VCaP (cell line): ENCODE measurements around the gene LDB1.

Experiments
- H3K27ac ChIP-seq: fragments of 450-650 bp; 2 replicates; pipeline ENCODE4 v1.5.1; 2017
- TF ChIP-seq, protein P1 (sequence below): fragments of 450-650 bp; conservative IDR thresholded peaks from 2 replicates; pipeline ENCODE4 v1.5.1; 2017; ENCODE audit warnings: mild to moderate bottlenecking, moderate library complexity

The LDB1 gene

DNA sequence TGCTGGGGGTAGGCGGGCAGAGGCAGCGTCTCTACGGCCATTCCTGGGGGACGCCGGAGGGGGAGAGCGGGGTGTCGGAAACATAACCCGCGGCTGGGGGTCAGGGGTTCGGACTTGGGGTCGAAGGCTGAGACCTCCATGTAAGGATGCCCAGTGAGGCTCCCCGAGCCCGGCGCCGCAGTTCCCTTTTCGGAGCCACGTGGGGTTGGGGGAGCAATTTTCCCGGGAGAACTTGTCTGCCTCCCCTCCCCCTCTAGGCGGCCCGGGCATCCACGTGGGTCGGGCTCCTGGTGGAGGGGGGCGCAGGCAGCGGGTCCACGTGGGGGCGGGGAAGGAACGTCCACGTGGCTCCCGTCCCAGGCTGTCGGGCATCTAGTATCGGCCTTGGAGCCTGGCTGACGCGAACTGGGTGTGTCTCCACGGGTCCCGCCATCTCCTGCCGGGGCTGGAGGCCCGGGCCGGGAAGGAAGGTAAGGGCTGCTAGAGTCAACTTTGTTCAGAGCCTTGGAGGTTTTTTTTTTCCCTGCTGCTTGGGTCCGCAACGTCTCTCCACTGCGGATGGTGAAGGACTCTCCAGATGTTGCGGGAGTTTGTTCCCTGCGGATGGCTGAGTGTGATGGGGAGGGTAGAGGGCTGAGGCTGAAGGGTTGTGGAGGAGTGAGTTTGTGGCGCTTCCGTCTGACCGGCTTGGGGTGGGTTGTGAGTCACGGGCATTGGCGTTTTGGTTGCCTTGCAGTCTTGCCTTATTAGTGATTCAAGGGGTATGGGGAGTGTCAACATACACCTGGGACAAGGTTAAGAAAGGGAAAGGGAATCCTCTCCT lies 13.4 kb upstream of the LDB1 start:
- H3K27ac ChIP-seq = peak overlapping the region; percentile 93
- TF ChIP-seq, protein P1, sequence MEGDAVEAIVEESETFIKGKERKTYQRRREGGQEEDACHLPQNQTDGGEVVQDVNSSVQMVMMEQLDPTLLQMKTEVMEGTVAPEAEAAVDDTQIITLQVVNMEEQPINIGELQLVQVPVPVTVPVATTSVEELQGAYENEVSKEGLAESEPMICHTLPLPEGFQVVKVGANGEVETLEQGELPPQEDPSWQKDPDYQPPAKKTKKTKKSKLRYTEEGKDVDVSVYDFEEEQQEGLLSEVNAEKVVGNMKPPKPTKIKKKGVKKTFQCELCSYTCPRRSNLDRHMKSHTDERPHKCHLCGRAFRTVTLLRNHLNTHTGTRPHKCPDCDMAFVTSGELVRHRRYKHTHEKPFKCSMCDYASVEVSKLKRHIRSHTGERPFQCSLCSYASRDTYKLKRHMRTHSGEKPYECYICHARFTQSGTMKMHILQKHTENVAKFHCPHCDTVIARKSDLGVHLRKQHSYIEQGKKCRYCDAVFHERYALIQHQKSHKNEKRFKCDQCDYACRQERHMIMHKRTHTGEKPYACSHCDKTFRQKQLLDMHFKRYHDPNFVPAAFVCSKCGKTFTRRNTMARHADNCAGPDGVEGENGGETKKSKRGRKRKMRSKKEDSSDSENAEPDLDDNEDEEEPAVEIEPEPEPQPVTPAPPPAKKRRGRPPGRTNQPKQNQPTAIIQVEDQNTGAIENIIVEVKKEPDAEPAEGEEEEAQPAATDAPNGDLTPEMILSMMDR = no peak

DNA sequence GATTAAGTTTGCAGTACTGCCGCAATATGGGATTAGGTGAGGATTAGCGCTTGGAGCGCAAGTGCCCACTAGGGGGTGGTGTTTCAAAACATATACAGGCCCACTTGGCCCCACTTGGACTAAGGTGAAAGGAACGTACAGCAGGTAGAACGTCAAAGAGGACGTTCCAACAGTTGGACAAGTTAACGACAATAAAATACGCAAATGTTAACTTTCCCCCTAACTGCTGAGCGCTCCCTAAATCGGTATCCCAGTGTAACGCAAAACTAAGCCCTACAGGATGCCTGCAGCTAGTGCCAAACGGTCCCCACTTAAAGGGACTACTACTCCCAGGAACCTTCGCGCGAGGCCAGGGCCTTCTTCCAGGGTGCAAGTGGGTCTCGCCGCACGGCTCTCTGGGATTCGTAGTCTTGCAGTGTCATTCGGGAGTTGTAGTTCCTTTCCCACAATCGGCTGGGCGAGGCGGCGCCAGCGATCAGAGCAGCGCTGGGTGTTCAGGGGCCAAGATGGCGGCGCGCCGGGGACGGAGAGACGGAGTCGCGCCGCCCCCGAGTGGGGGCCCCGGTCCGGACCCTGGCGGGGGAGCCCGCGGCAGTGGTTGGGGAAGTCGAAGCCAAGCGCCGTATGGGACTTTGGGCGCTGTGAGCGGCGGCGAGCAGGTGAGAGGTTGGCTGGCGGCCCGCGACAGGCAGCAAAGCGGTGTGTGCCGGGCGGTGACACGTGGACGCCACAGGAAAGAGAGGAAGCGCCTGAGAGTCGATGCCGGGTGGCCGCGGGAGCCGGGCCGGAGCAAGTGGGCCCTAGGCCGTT lies 12.6 kb upstream of the LDB1 start, which contains the start of gene PPRC1:
Gene PPRC1, plus strand, starts transcription at position 478 of the 810 bp plus-strand sequence. Its CDS starts 29 bp downstream, at position 507.
- TF ChIP-seq, protein P1 = peak; percentile 91
- peak within 1 kb of the TSS; percentile 93 for H3K27ac ChIP-seq

DNA sequence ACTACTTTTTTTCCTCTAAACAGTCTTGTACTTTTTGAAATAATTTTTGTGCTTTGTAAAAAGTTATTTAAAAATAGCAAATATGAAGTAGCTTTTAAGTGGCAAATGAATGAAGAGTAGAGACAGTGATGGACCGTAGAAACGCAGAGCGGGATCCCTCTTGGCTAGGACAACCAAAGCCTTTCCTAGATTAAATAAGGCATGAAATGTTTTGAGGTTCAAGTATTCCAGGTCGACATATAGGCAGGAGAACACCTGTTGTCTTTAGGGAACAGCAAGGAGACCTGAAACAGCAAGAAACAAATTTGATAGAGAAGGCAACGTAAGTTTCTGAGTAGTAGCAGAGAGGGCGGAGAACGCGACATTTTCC lies 12.0 kb upstream of the LDB1 start:
- TF ChIP-seq, protein P1 = no peak
- H3K27ac ChIP-seq = peak overlapping the region; percentile 93

DNA sequence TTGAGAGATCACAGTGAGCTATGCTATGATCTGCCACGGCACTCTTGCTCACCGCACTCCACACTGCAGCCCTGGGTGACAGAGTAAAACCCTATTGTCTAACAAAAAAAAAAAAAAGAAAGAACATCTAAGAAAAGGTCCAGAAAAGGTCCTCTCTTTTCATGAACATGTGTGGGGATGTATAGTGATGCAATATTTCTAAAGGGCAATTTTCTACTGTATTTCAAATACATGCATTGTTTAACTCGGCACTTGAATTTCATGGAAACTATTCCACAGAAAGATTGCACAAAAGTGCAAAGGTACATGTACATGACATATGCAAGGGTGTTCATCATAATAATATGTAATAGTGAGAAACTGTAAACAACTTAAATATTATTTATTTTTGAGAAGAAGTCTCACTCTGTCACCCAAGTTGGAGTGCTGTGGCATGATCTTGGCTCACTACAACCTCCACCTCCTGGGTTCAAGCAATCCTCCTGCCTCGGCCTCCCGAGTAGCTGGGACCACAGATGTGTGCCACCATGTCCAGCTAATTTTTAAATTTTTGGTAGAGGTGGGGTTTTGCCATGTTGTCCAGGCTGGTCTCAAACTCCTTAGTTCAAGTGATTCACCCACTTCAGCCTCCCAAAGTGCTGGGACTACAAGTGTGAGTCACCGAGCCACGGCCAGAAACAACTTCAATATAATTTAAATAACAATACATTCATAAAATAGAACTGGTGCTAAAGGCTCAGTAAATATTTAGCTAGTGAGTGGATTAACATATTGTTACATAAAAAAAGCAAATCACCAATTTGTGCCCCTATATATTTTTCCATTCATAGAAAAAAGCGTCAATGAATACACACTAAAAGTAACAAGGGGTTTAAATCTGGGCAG lies 11.4 kb upstream of the LDB1 start:
- H3K27ac ChIP-seq = peak overlapping the region; percentile 93
- TF ChIP-seq, protein P1 = no peak

DNA sequence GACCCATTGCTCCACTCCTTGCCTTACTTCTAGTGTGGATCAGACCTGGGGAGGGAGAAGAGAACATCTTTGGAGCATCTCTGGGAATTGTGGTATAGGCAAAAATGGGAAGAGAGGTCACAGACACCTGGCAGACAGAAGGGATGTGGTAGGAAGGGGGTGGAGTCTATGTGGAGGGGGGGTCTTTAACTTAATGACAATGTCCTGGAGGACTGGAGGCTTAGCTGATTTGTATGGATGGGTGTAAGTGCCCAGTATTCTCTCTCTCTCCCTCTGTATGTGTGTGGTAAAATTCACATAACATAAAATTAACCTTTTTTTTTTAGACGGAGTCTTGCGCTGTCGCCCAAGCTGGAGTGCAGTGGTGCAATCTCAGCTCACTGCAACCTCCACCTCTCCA lies 3.1 kb upstream of the LDB1 start:
- TF ChIP-seq, protein P1 = no peak
- no peak overlapping the region for H3K27ac ChIP-seq

DNA sequence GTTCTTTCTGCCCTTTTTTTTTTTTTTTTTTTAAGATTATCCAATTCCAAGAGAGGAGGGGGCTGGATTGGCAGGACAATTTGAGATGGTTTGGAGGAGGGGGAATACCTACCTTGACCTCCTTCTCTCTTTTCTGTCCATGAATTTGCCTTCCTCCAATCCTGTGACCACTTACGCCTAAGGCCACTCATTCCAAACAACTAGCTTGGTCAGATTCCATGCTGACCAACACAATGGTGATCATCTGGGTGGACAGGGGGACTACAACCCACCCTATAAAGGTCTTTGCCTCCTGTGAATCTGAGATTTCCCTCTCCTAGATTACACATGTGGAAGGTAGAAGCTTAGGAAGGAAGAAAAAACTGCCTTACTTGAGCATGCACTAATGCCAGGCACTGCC lies 2.3 kb upstream of the LDB1 start:
- no peak overlapping the region for H3K27ac ChIP-seq
- TF ChIP-seq, protein P1 = no peak
